GM12872 (cell line): ENCODE results near the gene MTTP.

Experiments
- TF ChIP-seq, protein P1 (sequence below): IDR thresholded peaks from 3 replicates; pipeline ENCODE4 v1.5.1; 2011; ENCODE audit warnings: low read depth, mild to moderate bottlenecking, low read length, moderate library complexity; ENCODE audit not compliant: insufficient read depth

The MTTP gene

DNA sequence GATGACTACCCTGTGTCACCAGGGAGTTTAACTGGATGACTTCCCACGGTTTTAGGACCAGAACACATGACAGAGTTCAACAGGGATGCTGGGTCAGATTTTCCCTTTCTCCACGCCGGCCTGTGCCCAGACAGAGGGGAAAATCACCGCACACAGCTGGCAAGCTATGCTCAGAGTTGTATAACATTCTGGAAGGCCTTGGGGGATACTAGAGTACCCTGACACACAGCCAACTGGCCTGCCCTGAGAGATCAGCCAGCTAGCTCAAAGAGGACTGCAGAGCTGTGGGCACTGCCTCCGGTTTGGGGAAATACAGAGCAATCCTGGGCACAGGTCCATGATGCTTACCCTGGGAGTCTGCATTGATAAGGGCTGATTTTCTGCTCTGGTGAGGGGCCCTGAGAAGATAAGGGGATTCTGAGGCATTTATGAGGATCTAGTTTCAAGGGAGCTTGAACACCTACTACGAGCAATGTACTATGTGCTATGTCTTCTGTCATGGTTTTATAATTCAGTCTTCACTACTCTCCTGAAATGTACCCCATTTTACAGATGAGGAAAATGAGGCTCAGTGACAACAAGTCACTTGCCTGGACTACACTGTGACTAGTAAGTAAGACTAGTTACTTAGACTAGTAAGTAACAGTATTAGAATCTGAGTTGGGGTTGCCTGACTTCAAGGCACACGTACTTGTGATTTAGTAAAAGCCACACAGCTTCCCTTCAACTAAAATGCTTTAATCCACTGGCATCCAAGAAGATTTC is 68.3 kb downstream of the MTTP start:
- TF ChIP-seq, protein P1, sequence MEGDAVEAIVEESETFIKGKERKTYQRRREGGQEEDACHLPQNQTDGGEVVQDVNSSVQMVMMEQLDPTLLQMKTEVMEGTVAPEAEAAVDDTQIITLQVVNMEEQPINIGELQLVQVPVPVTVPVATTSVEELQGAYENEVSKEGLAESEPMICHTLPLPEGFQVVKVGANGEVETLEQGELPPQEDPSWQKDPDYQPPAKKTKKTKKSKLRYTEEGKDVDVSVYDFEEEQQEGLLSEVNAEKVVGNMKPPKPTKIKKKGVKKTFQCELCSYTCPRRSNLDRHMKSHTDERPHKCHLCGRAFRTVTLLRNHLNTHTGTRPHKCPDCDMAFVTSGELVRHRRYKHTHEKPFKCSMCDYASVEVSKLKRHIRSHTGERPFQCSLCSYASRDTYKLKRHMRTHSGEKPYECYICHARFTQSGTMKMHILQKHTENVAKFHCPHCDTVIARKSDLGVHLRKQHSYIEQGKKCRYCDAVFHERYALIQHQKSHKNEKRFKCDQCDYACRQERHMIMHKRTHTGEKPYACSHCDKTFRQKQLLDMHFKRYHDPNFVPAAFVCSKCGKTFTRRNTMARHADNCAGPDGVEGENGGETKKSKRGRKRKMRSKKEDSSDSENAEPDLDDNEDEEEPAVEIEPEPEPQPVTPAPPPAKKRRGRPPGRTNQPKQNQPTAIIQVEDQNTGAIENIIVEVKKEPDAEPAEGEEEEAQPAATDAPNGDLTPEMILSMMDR = no peak

GRCh38 chr4:99644453-99644852 is 69.8 kb downstream of the MTTP start:
- TF ChIP-seq, protein P1 = no peak

DNA sequence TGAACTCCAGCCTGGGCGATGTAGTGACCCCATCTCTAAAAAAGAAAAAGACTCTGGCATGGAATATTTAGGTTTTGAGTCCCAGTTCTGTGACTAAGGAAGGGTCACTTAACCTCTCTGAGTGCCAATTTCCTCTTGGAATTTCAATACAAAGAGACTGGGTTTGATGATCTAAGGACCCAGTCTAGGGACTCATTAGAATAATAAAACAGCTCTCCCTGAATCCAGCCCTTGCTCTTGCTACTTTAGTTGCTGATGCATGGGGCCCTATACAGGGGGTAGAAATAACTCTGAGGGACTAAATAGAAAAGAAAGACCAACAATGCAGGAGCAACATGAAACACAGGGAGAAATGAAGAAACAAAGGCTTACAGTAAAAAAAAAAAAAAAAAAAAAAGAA is 70.4 kb downstream of the MTTP start:
- TF ChIP-seq, protein P1 = no peak

DNA sequence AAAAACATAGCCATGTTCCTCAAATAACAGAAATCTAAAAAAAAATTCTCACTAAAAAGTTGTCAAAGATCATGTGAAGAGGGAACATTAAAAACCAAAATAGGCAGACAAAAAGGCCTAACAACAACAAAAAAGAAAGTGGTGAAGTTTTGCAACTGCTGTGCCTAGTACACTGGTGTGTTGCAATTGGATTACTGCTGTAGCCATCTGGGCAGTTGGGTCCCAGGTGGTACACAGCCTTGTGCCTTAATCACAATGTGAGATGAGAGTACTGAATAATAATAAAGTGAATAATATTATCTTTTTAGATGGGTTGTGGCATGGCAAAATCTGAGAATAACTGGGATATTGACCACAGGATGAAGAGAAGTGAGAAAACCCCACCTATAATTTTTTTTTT is 71.0 kb downstream of the MTTP start:
- TF ChIP-seq, protein P1 = no peak

DNA sequence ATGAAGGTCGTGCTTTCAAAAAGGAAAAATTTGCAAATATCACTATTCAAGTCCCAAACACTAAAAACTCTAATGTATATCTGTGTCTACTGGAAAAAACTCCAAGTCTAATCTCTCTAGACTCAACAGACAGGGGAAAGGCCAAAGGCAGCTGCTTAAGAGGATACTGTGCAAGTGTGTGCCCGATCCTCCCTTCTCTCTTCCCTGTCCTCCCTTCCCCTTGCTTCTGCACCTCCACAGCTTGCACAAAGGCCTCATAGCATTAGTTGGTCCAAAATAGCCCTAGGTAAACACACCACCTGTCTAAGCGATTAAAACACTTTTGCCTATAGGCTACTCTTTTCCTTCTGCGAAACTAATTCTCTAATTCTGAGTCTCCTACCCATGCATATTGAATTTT is 72.4 kb downstream of the MTTP start:
- TF ChIP-seq, protein P1 = no peak

GRCh38 chr4:99648321-99648720 is 73.7 kb downstream of the MTTP start:
- TF ChIP-seq, protein P1 = no peak

- TF ChIP-seq, protein P1 = no peak
Measured at GRCh38 chr4:99649208-99649607, 74.6 kb downstream of the MTTP start.

DNA sequence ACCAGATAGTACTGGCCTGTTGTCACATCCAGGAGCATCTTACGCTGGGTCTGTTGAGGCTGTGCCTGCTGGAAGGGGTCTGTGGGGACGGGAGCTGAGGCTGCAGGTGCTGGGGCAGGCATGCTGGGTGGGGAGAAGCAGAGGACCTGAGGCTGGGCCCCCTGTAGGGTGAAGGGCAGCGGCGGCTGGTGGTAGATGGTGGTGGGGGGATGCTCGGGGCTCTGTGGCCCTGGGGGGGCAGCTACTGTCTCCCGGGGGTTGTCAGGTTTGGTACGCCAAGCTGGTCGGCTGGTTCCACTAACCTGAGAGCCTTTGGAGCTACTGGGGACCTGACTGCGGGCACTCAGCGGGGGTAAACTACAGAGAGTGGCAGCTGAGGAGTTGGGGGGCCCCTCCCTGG is 75.2 kb downstream of the MTTP start:
- TF ChIP-seq, protein P1 = no peak
